Choroid plexus epithelial cell (primary cell): Measurements from ENCODE around the gene CFAP157.

Experiments used
- DNase-seq: peaks from one replicate; pipeline ENCODE4 v3.0.0-alpha.2; 2010; ENCODE audit warnings: low read depth
- H3K4me3 ChIP-seq: 2 replicates; pipeline ENCODE4 v1.5.1; 2011; ENCODE audit warnings: low read depth, mild to moderate bottlenecking, control low read depth, low read length, moderate library complexity
- CTCF ChIP-seq: conservative IDR thresholded peaks from 2 replicates; pipeline ENCODE4 v1.5.1; 2011; ENCODE audit warnings: low read depth, mild to moderate bottlenecking, control low read depth, inconsistent platforms, low read length, moderate library complexity

CFAP157 gene

GRCh38 chr9:127728808-127729207 is 22.0 kb downstream of the CFAP157 start:
- DNase-seq: no peak
- no peak for TF ChIP-seq CTCF
- H3K4me3 ChIP-seq: no peak overlapping the region

DNA sequence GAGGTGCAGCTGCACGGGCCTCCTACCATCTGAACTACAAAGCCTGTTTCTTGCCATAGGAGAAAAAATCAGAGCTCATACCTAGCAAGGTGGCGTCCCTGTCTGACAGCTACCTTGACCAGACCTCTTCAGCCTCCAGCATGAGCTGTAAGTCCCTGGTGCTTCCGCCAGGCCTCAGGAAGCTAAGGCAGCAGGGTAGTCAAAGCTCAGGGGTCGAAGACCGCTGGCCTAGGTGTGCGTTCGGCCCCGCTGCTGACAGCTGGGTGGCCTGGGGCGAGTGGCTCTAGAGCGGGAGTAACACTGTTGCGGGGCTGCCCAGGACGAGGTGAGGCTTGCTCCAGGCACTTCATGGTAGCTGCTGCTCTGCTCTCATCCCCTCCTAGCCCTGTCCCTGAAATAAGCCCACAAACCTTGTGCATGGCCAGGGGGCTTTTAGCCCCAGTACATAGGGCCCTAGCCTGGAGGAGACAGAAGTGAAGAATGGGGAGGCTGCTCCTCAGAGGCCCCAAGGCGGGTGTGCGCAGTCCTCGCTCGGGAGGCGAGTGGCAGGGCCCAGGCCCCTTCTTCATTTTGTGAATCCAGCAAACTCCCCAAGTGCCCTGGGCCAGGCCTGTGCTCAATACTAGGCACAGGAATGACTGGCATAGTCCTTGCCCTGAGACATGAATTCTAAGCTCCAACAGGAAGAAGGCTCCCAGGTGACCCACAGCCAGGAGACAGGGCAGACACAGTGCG is 22.9 kb downstream of the CFAP157 start:
- H3K4me3 ChIP-seq: no peak overlapping the region
- no peak for DNase-seq
- no peak for TF ChIP-seq CTCF

DNA sequence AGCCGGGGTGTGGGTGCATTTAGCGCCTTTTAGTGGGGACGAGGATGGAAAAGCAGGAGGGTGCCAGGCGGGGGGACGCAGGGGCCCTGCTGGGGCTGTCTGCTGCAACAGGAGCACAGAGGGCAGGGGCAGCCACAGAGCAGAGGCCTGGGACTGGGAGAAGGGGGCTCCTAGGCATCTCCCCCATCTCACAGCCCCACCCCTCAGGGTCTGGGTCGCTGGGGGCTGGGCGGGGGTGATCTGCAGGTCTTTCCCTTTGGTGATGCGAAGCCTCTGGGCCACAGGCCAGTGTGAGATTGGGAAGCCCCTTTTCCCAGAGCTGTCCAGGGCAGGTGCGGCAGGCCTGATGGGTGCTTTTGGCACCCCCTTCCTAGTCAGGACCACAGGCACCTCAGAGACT is 23.5 kb downstream of the CFAP157 start:
- H3K4me3 ChIP-seq: no peak overlapping the region
- TF ChIP-seq CTCF: no peak
- DNase-seq: no peak

GRCh38 chr9:127730799-127731410 is 24.1 kb downstream of the CFAP157 start:
- DNase-seq: no peak
- no peak for TF ChIP-seq CTCF
- H3K4me3 ChIP-seq: no peak overlapping the region

- DNase-seq: no peak
- no peak for TF ChIP-seq CTCF
- no peak overlapping the region for H3K4me3 ChIP-seq
Observed at GRCh38 chr9:127731938-127732337, 25.1 kb downstream of the CFAP157 start.

DNA sequence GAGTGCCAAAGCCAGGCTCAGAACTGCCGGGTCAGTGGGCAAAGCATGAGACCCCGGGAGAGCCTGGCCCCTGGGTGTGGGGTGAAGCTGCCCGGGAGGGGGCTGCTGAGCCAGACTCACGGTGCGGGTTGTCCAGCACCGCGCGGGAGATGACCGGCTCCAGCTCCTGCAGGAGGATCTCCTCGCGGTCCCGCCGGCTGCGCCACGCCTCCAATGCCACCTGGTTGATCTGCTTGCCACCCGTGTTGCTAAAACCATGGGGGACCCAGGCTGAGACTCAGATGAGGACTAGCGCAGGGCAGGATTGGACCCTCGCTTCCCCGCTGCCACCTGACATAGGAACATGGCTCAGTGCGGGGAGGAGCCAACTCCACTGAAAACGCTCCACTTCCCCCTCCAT is 25.7 kb downstream of the CFAP157 start:
- no peak for DNase-seq
- no peak for TF ChIP-seq CTCF

DNA sequence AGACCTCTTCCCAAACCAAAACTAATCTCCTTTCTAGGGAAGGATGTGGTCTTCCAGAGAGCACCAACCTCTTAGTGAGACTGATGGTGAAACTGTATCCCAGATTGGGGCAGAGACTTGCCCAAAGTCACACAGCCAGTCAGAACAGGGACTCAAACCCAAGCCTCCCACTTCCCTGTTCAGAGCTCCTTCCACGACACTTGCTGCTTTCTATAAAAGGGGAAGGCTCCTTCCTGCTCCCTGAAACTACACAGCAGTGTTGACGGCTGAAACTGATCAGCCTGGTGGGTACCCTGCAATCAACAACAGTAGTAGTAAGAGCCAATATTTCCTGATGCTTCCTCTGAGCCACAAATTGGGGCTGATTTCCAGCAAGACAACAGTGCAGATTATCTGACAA is 26.8 kb downstream of the CFAP157 start:
- H3K4me3 ChIP-seq: no peak overlapping the region

More for the DNA sequence above, 25.7 kb downstream of the CFAP157 start:
- H3K4me3 ChIP-seq: no peak overlapping the region

More for the DNA sequence above, 26.8 kb downstream of the CFAP157 start:
- no peak for DNase-seq
- no peak for TF ChIP-seq CTCF
